Ecto neural progenitor cell (in vitro differentiated cells): ENCODE data around the gene C16orf87.
A peak's percentile ranks its signal among the peaks of the same experiment; 100 is the strongest.
"Not testable (repeated sequence)": the region's sequence is repeated elsewhere in the genome, so short reads cannot be mapped to it uniquely, and the experiment has no call there.

ENCODE experiments used
- DNase-seq: peaks from one replicate; pipeline ENCODE4 v3.0.0-alpha.2; 2018; ENCODE audit warnings: low spot score

The C16orf87 gene

GRCh38 chr16:46800494-46800893, 30.5 kb downstream of the C16orf87 start:
- DNase-seq: no peak

GRCh38 chr16:46797501-46797900, 33.5 kb downstream of the C16orf87 start:
- no peak for DNase-seq

GRCh38 chr16:46796764-46797269, 34.2 kb downstream of the C16orf87 start:
- no peak for DNase-seq

- no peak for DNase-seq
Measured at GRCh38 chr16:46793841-46794240, 37.1 kb downstream of the C16orf87 start.

GRCh38 chr16:46790599-46791270, 40.2 kb downstream of the C16orf87 start:
- no peak for DNase-seq

- DNase-seq: peak; percentile 85
Measured at GRCh38 chr16:46789499-46790414, 41.2 kb downstream of the C16orf87 start.

GRCh38 chr16:46788891-46789474, 42.0 kb downstream of the C16orf87 start:
- no peak for DNase-seq

- DNase-seq: no peak
Measured at GRCh38 chr16:46787909-46788308, 43.1 kb downstream of the C16orf87 start.

- DNase-seq: no peak
Measured at GRCh38 chr16:46785076-46785845, 45.7 kb downstream of the C16orf87 start.

- DNase-seq: not testable (repeated sequence)
Measured at GRCh38 chr16:46784569-46784968, 46.4 kb downstream of the C16orf87 start.

- DNase-seq: no peak
Measured at GRCh38 chr16:46783800-46784199, 47.2 kb downstream of the C16orf87 start.

GRCh38 chr16:46782320-46782719, 48.7 kb downstream of the C16orf87 start:
- DNase-seq: no peak

GRCh38 chr16:46777804-46778203, 53.2 kb downstream of the C16orf87 start:
- no peak for DNase-seq

- no peak for DNase-seq
Measured at GRCh38 chr16:46775214-46775613, 55.8 kb downstream of the C16orf87 start.

- no peak for DNase-seq
Measured at GRCh38 chr16:46774743-46775177, 56.2 kb downstream of the C16orf87 start.

GRCh38 chr16:46772463-46772862, 58.5 kb downstream of the C16orf87 start:
- DNase-seq: no peak

- DNase-seq: no peak
Measured at GRCh38 chr16:46768809-46769208, 62.2 kb downstream of the C16orf87 start.

GRCh38 chr16:46765050-46765449, 65.9 kb downstream of the C16orf87 start:
- DNase-seq: no peak

GRCh38 chr16:46763147-46763546, 67.8 kb downstream of the C16orf87 start:
- no peak for DNase-seq

- DNase-seq: no peak
Measured at GRCh38 chr16:46762583-46762982, 68.4 kb downstream of the C16orf87 start.

- DNase-seq: no peak
Measured at GRCh38 chr16:46759309-46759708, 71.7 kb downstream of the C16orf87 start.
